MM.1S (cell line): ENCODE results near the gene HACE1.

Experiments
- DNase-seq: peaks from one replicate; pipeline ENCODE4 v3.0.0-alpha.2; 2015
- H2AFZ ChIP-seq: fragments of 300-600 bp; sonication (generic); 2 replicates; pipeline ENCODE4 v1.6.0; 2016; ENCODE audit warnings: antibody characterized with exemption, low read length
- H3F3A ChIP-seq: fragments of 300-600 bp; sonication (generic); 2 replicates; pipeline ENCODE4 v1.6.1; 2016; ENCODE audit warnings: mild to moderate bottlenecking, antibody characterized with exemption, low read length, moderate library complexity, mixed read lengths; ENCODE audit not compliant: insufficient read depth
- H3K27ac ChIP-seq: fragments of 300-600 bp; sonication (generic); 2 replicates; pipeline ENCODE4 v1.5.1; 2016; ENCODE audit warnings: mild to moderate bottlenecking, low read length
- H3K27me3 ChIP-seq: fragments of 300-600 bp; sonication (generic); replicated peaks from 2 replicates; pipeline ENCODE4 v1.6.0; 2016; ENCODE audit warnings: low read length; ENCODE audit not compliant: insufficient read depth
- H3K36me3 ChIP-seq: fragments of 300-600 bp; sonication (generic); replicated peaks from 2 replicates; pipeline ENCODE4 v1.6.1; 2016; ENCODE audit warnings: mild to moderate bottlenecking, low read length, mixed read lengths; ENCODE audit not compliant: insufficient read depth
- H3K4me1 ChIP-seq: fragments of 300-600 bp; sonication (generic); 2 replicates; pipeline ENCODE4 v1.6.1; 2016; ENCODE audit warnings: low read length, mixed read lengths
- H3K4me2 ChIP-seq: fragments of 300-600 bp; sonication (generic); 2 replicates; pipeline ENCODE4 v1.6.0; 2016; ENCODE audit warnings: low read depth, low read length
- H3K4me3 ChIP-seq: fragments of 300-600 bp; sonication (generic); 2 replicates; pipeline ENCODE4 v1.5.1; 2016; ENCODE audit warnings: low read length, mixed read lengths
- H3K79me2 ChIP-seq: fragments of 300-600 bp; sonication (generic); 2 replicates; pipeline ENCODE4 v1.6.1; 2016; ENCODE audit warnings: mixed run types, low read length, mixed read lengths
- H3K9ac ChIP-seq: fragments of 300-600 bp; sonication (generic); 2 replicates; pipeline ENCODE4 v1.6.1; 2016; ENCODE audit warnings: low read length, mixed read lengths
- H3K9me2 ChIP-seq: fragments of 300-600 bp; sonication (generic); replicated peaks from 2 replicates; pipeline ENCODE4 v1.6.1; 2016; ENCODE audit warnings: mild to moderate bottlenecking, low read length, mixed read lengths; ENCODE audit not compliant: insufficient read depth
- H3K9me3 ChIP-seq: fragments of 300-600 bp; sonication (generic); replicated peaks from 2 replicates; pipeline ENCODE4 v1.6.1; 2016; ENCODE audit warnings: mild to moderate bottlenecking, low read length, mixed read lengths; ENCODE audit not compliant: insufficient read depth
- H4K20me1 ChIP-seq: fragments of 300-600 bp; sonication (generic); 2 replicates; pipeline ENCODE4 v1.6.1; 2016; ENCODE audit warnings: mild to moderate bottlenecking, low read length, moderate library complexity, mixed read lengths; ENCODE audit not compliant: insufficient read depth
- EZH2 ChIP-seq: fragments of 300-600 bp; sonication (generic); optimal IDR thresholded peaks from 2 replicates; pipeline ENCODE3; 2017; ENCODE audit warnings: low read depth, mild to moderate bottlenecking, antibody characterized with exemption, low read length, mixed read lengths
- EZH2phosphoT487 ChIP-seq: fragments of 300-600 bp; sonication (generic); IDR thresholded peaks from 2 replicates; pipeline ENCODE4 v1.6.1; 2018; ENCODE audit warnings: antibody characterized with exemption, low read length
- TF ChIP-seq, protein P1 (sequence below): fragments of 300-600 bp; sonication (generic); IDR thresholded peaks from 2 replicates; pipeline ENCODE4 v1.5.1; 2016; ENCODE audit warnings: antibody characterized with exemption, low read length, mixed read lengths

The HACE1 gene

GRCh38 chr6:104714796-104715195, 144.9 kb downstream of the HACE1 start:
- no peak for TF ChIP-seq EZH2
- TF ChIP-seq, protein P1, sequence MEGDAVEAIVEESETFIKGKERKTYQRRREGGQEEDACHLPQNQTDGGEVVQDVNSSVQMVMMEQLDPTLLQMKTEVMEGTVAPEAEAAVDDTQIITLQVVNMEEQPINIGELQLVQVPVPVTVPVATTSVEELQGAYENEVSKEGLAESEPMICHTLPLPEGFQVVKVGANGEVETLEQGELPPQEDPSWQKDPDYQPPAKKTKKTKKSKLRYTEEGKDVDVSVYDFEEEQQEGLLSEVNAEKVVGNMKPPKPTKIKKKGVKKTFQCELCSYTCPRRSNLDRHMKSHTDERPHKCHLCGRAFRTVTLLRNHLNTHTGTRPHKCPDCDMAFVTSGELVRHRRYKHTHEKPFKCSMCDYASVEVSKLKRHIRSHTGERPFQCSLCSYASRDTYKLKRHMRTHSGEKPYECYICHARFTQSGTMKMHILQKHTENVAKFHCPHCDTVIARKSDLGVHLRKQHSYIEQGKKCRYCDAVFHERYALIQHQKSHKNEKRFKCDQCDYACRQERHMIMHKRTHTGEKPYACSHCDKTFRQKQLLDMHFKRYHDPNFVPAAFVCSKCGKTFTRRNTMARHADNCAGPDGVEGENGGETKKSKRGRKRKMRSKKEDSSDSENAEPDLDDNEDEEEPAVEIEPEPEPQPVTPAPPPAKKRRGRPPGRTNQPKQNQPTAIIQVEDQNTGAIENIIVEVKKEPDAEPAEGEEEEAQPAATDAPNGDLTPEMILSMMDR: no peak
- no peak for TF ChIP-seq EZH2phosphoT487
- H3K9me2 ChIP-seq: no peaks in the 10 kb centered on the region
- H3K9ac ChIP-seq: no peak overlapping the region
- no peaks in the 10 kb centered on the region for H4K20me1 ChIP-seq
- no peaks in the 10 kb centered on the region for H3K79me2 ChIP-seq
- H3K36me3 ChIP-seq: no peaks in the 10 kb centered on the region
- H3K9me3 ChIP-seq: no peaks in the 10 kb centered on the region
- H2AFZ ChIP-seq: no peak overlapping the region
- H3K27ac ChIP-seq: no peak overlapping the region
- no peak for DNase-seq
- H3F3A ChIP-seq: no peaks in the 10 kb centered on the region
- H3K27me3 ChIP-seq: no peaks in the 10 kb centered on the region
- H3K4me3 ChIP-seq: no peak overlapping the region
- H3K4me2 ChIP-seq: no peak overlapping the region
- H3K4me1 ChIP-seq: no peaks in the 10 kb centered on the region

- Histone ChIP-seq H3K9me2 (no peaks in the 10 kb centered on the region), H3F3A (no peaks in the 10 kb centered on the region), H3K4me3 (no peak overlapping the region), H3K4me1 (no peaks in the 10 kb centered on the region), H3K9ac (no peak overlapping the region), H3K27me3 (no peaks in the 10 kb centered on the region), H3K27ac (no peak overlapping the region), H4K20me1 (no peaks in the 10 kb centered on the region), H3K79me2 (no peaks in the 10 kb centered on the region), H3K36me3 (no peaks in the 10 kb centered on the region), H2AFZ (no peak overlapping the region), H3K4me2 (no peak overlapping the region), H3K9me3 (no peaks in the 10 kb centered on the region)
- TF ChIP-seq EZH2: no peak
- TF ChIP-seq, protein P1: no peak
- no peak for TF ChIP-seq EZH2phosphoT487
- DNase-seq: no peak
Observed at GRCh38 chr6:104713982-104714381, 145.7 kb downstream of the HACE1 start.

DNA sequence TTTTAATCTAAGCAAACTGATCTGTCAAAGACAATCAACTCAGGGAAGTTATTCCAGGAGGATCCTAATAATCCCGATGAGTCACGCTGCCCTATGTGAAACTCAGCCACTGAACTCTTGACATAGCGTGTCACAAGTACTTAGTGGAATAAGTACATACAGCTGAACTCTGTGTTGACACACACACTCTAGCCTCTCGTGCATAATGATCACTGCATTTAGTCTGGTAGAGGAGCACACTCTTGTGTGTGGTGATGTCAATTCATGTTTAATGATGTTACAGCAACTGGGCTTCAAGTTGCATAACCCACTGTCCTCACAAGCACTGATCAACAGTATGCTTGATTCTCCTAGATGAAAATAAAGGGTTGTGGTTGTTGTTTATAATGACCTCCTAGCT, 148.3 kb downstream of the HACE1 start:
- DNase-seq: no peak
- Histone ChIP-seq H3K9me2 (no peaks in the 10 kb centered on the region), H3F3A (no peaks in the 10 kb centered on the region), H4K20me1 (no peaks in the 10 kb centered on the region), H3K4me2 (no peak overlapping the region), H3K79me2 (no peaks in the 10 kb centered on the region), H2AFZ (no peak overlapping the region), H3K27ac (no peak overlapping the region), H3K36me3 (no peaks in the 10 kb centered on the region), H3K9me3 (no peaks in the 10 kb centered on the region), H3K4me1 (no peaks in the 10 kb centered on the region), H3K4me3 (no peak overlapping the region), H3K27me3 (no peaks in the 10 kb centered on the region), H3K9ac (no peak overlapping the region)
- TF ChIP-seq EZH2 (no peak), EZH2phosphoT487 (no peak)
- TF ChIP-seq, protein P1: no peak
